ENCODE measurements around the gene SLC2A9.

- no peak for TF ChIP-seq CTCF (IDR thresholded peaks at IDR 0.05; ENCODE audit: extremely low read depth in 1 of 2, insufficient read depth in 1 of 2, low read depth in 1 of 2, low read length in 2 of 2)
- TF ChIP-seq EZH2 (IDR thresholded peaks at IDR 0.05; ENCODE audit: borderline replicate concordance, low read depth, low read length, severe bottlenecking), result no peak
- no peak for TF ChIP-seq POLR2AphosphoS5 (IDR thresholded peaks at IDR 0.05; ENCODE audit: insufficient read depth, low read depth, low read length)
- no peak for TF ChIP-seq FOS (IDR thresholded peaks at IDR 0.05; ENCODE audit: borderline replicate concordance, insufficient read depth, low read length)
- no peak for TF ChIP-seq JUN (IDR thresholded peaks at IDR 0.05; ENCODE audit: borderline replicate concordance, insufficient read depth, insufficient read length, low read depth)
Measured at GRCh38 chr4:9924750-9925149, 96.5 kb downstream of the SLC2A9 start.
